ENCODE data around the gene NECTIN4.

The NECTIN4 gene

GRCh38 chr1:161081519-161081918, 7.8 kb downstream of the NECTIN4 start:
- Histone ChIP-seq H3K4me1 (ENCODE audit: control insufficient read depth, insufficient read depth, low read length) (0 out of 2 replicates have a peak, but pooled peaks cover 4% of the 10 kb centered on the region), H3K27me3 (ENCODE audit: control insufficient read depth, insufficient read depth, low read length) (no peaks in the 10 kb centered on the region), H3K4me3 (ENCODE audit: low read depth, low read length) (no peak overlapping the region), H3K9me3 (ENCODE audit: control insufficient read depth, insufficient read depth, low read length) (no peaks in the 10 kb centered on the region), H3K36me3 (ENCODE audit: control insufficient read depth, insufficient read depth, low read length) (no peaks in the 10 kb centered on the region), H3K27ac (ENCODE audit: low read depth, low read length) (no peak overlapping the region), H3K9ac (ENCODE audit: low read depth, low read length) (no peak overlapping the region)

- H3K4me3 ChIP-seq (ENCODE audit: low read depth, low read length): no peak overlapping the region
- H3K9me3 ChIP-seq (ENCODE audit: control insufficient read depth, insufficient read depth, low read length): no peaks in the 10 kb centered on the region
- no peak overlapping the region for H3K27ac ChIP-seq (ENCODE audit: low read depth, low read length)
- 0 out of 2 replicates have a peak, but pooled peaks cover 4% of the 10 kb centered on the region for H3K4me1 ChIP-seq (ENCODE audit: control insufficient read depth, insufficient read depth, low read length)
- no peaks in the 10 kb centered on the region for H3K36me3 ChIP-seq (ENCODE audit: control insufficient read depth, insufficient read depth, low read length)
- no peak overlapping the region for H3K9ac ChIP-seq (ENCODE audit: low read depth, low read length)
- H3K27me3 ChIP-seq (ENCODE audit: control insufficient read depth, insufficient read depth, low read length): no peaks in the 10 kb centered on the region
Observed at GRCh38 chr1:161080441-161081405, 8.6 kb downstream of the NECTIN4 start.

- no peak overlapping the region for H3K27ac ChIP-seq (ENCODE audit: low read depth, low read length)
- H3K9ac ChIP-seq (ENCODE audit: low read depth, low read length): no peak overlapping the region
- no peaks in the 10 kb centered on the region for H3K36me3 ChIP-seq (ENCODE audit: control insufficient read depth, insufficient read depth, low read length)
- H3K4me3 ChIP-seq (ENCODE audit: low read depth, low read length): no peak overlapping the region
- no peaks in the 10 kb centered on the region for H3K9me3 ChIP-seq (ENCODE audit: control insufficient read depth, insufficient read depth, low read length)
- H3K27me3 ChIP-seq (ENCODE audit: control insufficient read depth, insufficient read depth, low read length): no peaks in the 10 kb centered on the region
- H3K4me1 ChIP-seq (ENCODE audit: control insufficient read depth, insufficient read depth, low read length): 0 out of 2 replicates have a peak, but pooled peaks cover 4% of the 10 kb centered on the region
Observed at GRCh38 chr1:161079436-161080110, 9.8 kb downstream of the NECTIN4 start.

GRCh38 chr1:161077426-161077825, 11.9 kb downstream of the NECTIN4 start:
- H3K9me3 ChIP-seq (ENCODE audit: control insufficient read depth, insufficient read depth, low read length): no peaks in the 10 kb centered on the region
- no peak overlapping the region for H3K27ac ChIP-seq (ENCODE audit: low read depth, low read length)
- H3K27me3 ChIP-seq (ENCODE audit: control insufficient read depth, insufficient read depth, low read length): no peaks in the 10 kb centered on the region
- no peaks in the 10 kb centered on the region for H3K36me3 ChIP-seq (ENCODE audit: control insufficient read depth, insufficient read depth, low read length)
- no peak overlapping the region for H3K9ac ChIP-seq (ENCODE audit: low read depth, low read length)
- H3K4me1 ChIP-seq (ENCODE audit: control insufficient read depth, insufficient read depth, low read length): no peaks in the 10 kb centered on the region
- no peak overlapping the region for H3K4me3 ChIP-seq (ENCODE audit: low read depth, low read length)

- Histone ChIP-seq H3K4me3 (ENCODE audit: low read depth, low read length) (no peak overlapping the region), H3K9me3 (ENCODE audit: control insufficient read depth, insufficient read depth, low read length) (no peaks in the 10 kb centered on the region), H3K36me3 (ENCODE audit: control insufficient read depth, insufficient read depth, low read length) (no peaks in the 10 kb centered on the region), H3K27me3 (ENCODE audit: control insufficient read depth, insufficient read depth, low read length) (no peaks in the 10 kb centered on the region), H3K4me1 (ENCODE audit: control insufficient read depth, insufficient read depth, low read length) (no peaks in the 10 kb centered on the region), H3K9ac (ENCODE audit: low read depth, low read length) (no peak overlapping the region), H3K27ac (ENCODE audit: low read depth, low read length) (no peak overlapping the region)
Observed at GRCh38 chr1:161076410-161076809, 12.9 kb downstream of the NECTIN4 start.

GRCh38 chr1:161074676-161075368, 14.5 kb downstream of the NECTIN4 start:
- Histone ChIP-seq H3K27ac (ENCODE audit: low read depth, low read length) (no peak overlapping the region), H3K9ac (ENCODE audit: low read depth, low read length) (no peak overlapping the region), H3K4me1 (ENCODE audit: control insufficient read depth, insufficient read depth, low read length) (no peaks in the 10 kb centered on the region), H3K36me3 (ENCODE audit: control insufficient read depth, insufficient read depth, low read length) (no peaks in the 10 kb centered on the region), H3K4me3 (ENCODE audit: low read depth, low read length) (no peak overlapping the region), H3K9me3 (ENCODE audit: control insufficient read depth, insufficient read depth, low read length) (no peaks in the 10 kb centered on the region), H3K27me3 (ENCODE audit: control insufficient read depth, insufficient read depth, low read length) (no peaks in the 10 kb centered on the region)

- H3K4me1 ChIP-seq (ENCODE audit: control insufficient read depth, insufficient read depth, low read length): no peaks in the 10 kb centered on the region
- no peaks in the 10 kb centered on the region for H3K36me3 ChIP-seq (ENCODE audit: control insufficient read depth, insufficient read depth, low read length)
- no peak overlapping the region for H3K9ac ChIP-seq (ENCODE audit: low read depth, low read length)
- no peaks in the 10 kb centered on the region for H3K9me3 ChIP-seq (ENCODE audit: control insufficient read depth, insufficient read depth, low read length)
- H3K4me3 ChIP-seq (ENCODE audit: low read depth, low read length): no peak overlapping the region
- H3K27ac ChIP-seq (ENCODE audit: low read depth, low read length): no peak overlapping the region
- no peaks in the 10 kb centered on the region for H3K27me3 ChIP-seq (ENCODE audit: control insufficient read depth, insufficient read depth, low read length)
Observed at GRCh38 chr1:161073474-161074121, 15.8 kb downstream of the NECTIN4 start.

- H3K36me3 ChIP-seq (ENCODE audit: control insufficient read depth, insufficient read depth, low read length): no peaks in the 10 kb centered on the region
- no peaks in the 10 kb centered on the region for H3K4me1 ChIP-seq (ENCODE audit: control insufficient read depth, insufficient read depth, low read length)
- no peak overlapping the region for H3K9ac ChIP-seq (ENCODE audit: low read depth, low read length)
- no peak overlapping the region for H3K27ac ChIP-seq (ENCODE audit: low read depth, low read length)
- no peak overlapping the region for H3K4me3 ChIP-seq (ENCODE audit: low read depth, low read length)
- no peaks in the 10 kb centered on the region for H3K27me3 ChIP-seq (ENCODE audit: control insufficient read depth, insufficient read depth, low read length)
- no peaks in the 10 kb centered on the region for H3K9me3 ChIP-seq (ENCODE audit: control insufficient read depth, insufficient read depth, low read length)
Observed at GRCh38 chr1:161072751-161073449, 16.5 kb downstream of the NECTIN4 start.

GRCh38 chr1:161071886-161072371, 17.4 kb downstream of the NECTIN4 start:
- Histone ChIP-seq H3K4me3 (ENCODE audit: low read depth, low read length) (no peak overlapping the region), H3K27me3 (ENCODE audit: control insufficient read depth, insufficient read depth, low read length) (no peaks in the 10 kb centered on the region), H3K9me3 (ENCODE audit: control insufficient read depth, insufficient read depth, low read length) (no peaks in the 10 kb centered on the region), H3K9ac (ENCODE audit: low read depth, low read length) (no peak overlapping the region), H3K36me3 (ENCODE audit: control insufficient read depth, insufficient read depth, low read length) (no peaks in the 10 kb centered on the region), H3K27ac (ENCODE audit: low read depth, low read length) (no peak overlapping the region), H3K4me1 (ENCODE audit: control insufficient read depth, insufficient read depth, low read length) (no peaks in the 10 kb centered on the region)

GRCh38 chr1:161070761-161071160, 18.6 kb downstream of the NECTIN4 start:
- no peaks in the 10 kb centered on the region for H3K9me3 ChIP-seq (ENCODE audit: control insufficient read depth, insufficient read depth, low read length)
- no peak overlapping the region for H3K27ac ChIP-seq (ENCODE audit: low read depth, low read length)
- H3K9ac ChIP-seq (ENCODE audit: low read depth, low read length): no peak overlapping the region
- no peaks in the 10 kb centered on the region for H3K27me3 ChIP-seq (ENCODE audit: control insufficient read depth, insufficient read depth, low read length)
- H3K4me1 ChIP-seq (ENCODE audit: control insufficient read depth, insufficient read depth, low read length): no peaks in the 10 kb centered on the region
- H3K4me3 ChIP-seq (ENCODE audit: low read depth, low read length): no peak overlapping the region
- no peaks in the 10 kb centered on the region for H3K36me3 ChIP-seq (ENCODE audit: control insufficient read depth, insufficient read depth, low read length)

All from HUES48 (cell line).